Uterus (tissue), 4 donors: ENCODE measurements around the gene SH3PXD2B. TPM values are rescaled to one million over a fixed set of nuclear protein-coding genes. Genes with fewer than 3 reads are reported as not detected.
A peak's percentile ranks its signal among the peaks of the same experiment; 100 is the strongest.

ENCODE experiments used
- DNase-seq, 2 donors: peaks; one replicate each; pipeline ENCODE4 v3.0.0-alpha.2; 2019 to 2020
- H3K27ac ChIP-seq, 2 donors: fragments of 200-600 bp; sonication (generic); 1 replicate in 1 of 2; 2 replicates in 1 of 2; pipeline ENCODE4 v1.5.1; 2016 to 2018
- H3K27me3 ChIP-seq, 2 donors: fragments of 200-600 bp; sonication (generic); one replicate each; pipeline ENCODE4 v1.5.1; 2018 to 2019; ENCODE audit warnings: control low read depth in 1 of 2
- H3K36me3 ChIP-seq, 2 donors: fragments of 200-600 bp; sonication (generic); one replicate each; pipeline ENCODE4 v1.5.1; 2019; ENCODE audit warnings: control low read depth in 1 of 2
- H3K4me1 ChIP-seq, 2 donors: fragments of 200-600 bp; sonication (generic); one replicate each; pipeline ENCODE4 v1.5.1; 2018 to 2019; ENCODE audit warnings: control low read depth in 1 of 2
- H3K4me3 ChIP-seq, 2 donors: fragments of 200-600 bp; sonication (generic); 1 replicate in 1 of 2; 2 replicates in 1 of 2; pipeline ENCODE4 v1.5.1; 2018 to 2019; ENCODE audit warnings: mild to moderate bottlenecking in 1 of 2
- H3K9me3 ChIP-seq, 2 donors: fragments of 200-600 bp; sonication (generic); one replicate each; pipeline ENCODE4 v1.5.1; 2019; ENCODE audit warnings: control low read depth in 1 of 2
- CTCF ChIP-seq, 4 experiments: fragments of 200-600 bp in 2 of 4; fragments of 450-650 bp in 2 of 4; sonication (generic) in 2 of 4; IDR thresholded peaks; one replicate each; pipeline ENCODE4 v1.5.1; 2016 to 2019; ENCODE audit warnings: antibody characterized with exemption in 4 of 4, mild to moderate bottlenecking in 2 of 4, moderate library complexity in 1 of 4
- POLR2A ChIP-seq, 2 donors: fragments of 450-650 bp; IDR thresholded peaks; one replicate each; pipeline ENCODE4 v1.6.1; 2016; ENCODE audit warnings: antibody characterized with exemption in 2 of 2, mild to moderate bottlenecking in 1 of 2, moderate library complexity in 1 of 2
- intact Hi-C: fragments of 100-400 bp; cut with DNase I; formaldehyde crosslinking; loops from one replicate; pipeline ENCODE4 v1.15.1; 2023; ENCODE audit warnings: low total_unique reads
- total RNA-seq, 4 donors: library from RNA; depleted of rRNA in 3 of 4; stranded (reverse); fragments of >200 nt in 3 of 4; gene quantifications; one replicate each; pipeline versions ENCODE4 v1.1.0 to v1.2.4, GENCODE V29; 2014 to 2023
- donor health status: DM: yes; HTN: yes; CAD: no.

SH3PXD2B gene
- total RNA-seq, 4 donors from 2014 or later = 26.1 to 82.6 (median 31.0) TPM

GRCh38 chr5:172417130-172417841 lies 37.0 kb downstream of the SH3PXD2B start:
- intact Hi-C loops = loop anchor here (5.0 kb wide), 1 partner anchor 35 kb away; the partner anchor contains the start of gene SH3PXD2B
- TF ChIP-seq POLR2A (IDR thresholded peaks at IDR 0.05) = no peak
- TF ChIP-seq CTCF (IDR thresholded peaks at IDR 0.05) = no peak
- peak in 1 of 2 donors; percentile 34 for DNase-seq
- Histone ChIP-seq H3K27me3 (no peaks in the 10 kb centered on the region), H3K27ac (peak overlapping the region; percentile 93 to 95), H3K4me3 (no peak overlapping the region), H3K36me3 (no peaks in the 10 kb centered on the region), H3K4me1 (peaks cover 37 to 55% of the 10 kb centered on the region in 2 donors), H3K9me3 (no peaks in the 10 kb centered on the region)

GRCh38 chr5:172415362-172416275 lies 38.7 kb downstream of the SH3PXD2B start:
- Histone ChIP-seq H3K27me3 (no peaks in the 10 kb centered on the region), H3K27ac (peak overlapping the region; percentile 93 to 95), H3K36me3 (no peaks in the 10 kb centered on the region), H3K4me3 (no peak overlapping the region), H3K9me3 (no peaks in the 10 kb centered on the region), H3K4me1 (peaks cover 45 to 58% of the 10 kb centered on the region in 2 donors)
- peak in 1 of 2 donors; percentile 20 for DNase-seq
- intact Hi-C loops = loop anchor here (5.0 kb wide), 1 partner anchor 37 kb away; the partner anchor contains the start of gene SH3PXD2B
- TF ChIP-seq POLR2A (IDR thresholded peaks at IDR 0.05) = no peak
- no peak for TF ChIP-seq CTCF (IDR thresholded peaks at IDR 0.05)

- peak; percentile 85 for DNase-seq
- H3K27me3 ChIP-seq = no peaks in the 10 kb centered on the region
- no peak for TF ChIP-seq CTCF (IDR thresholded peaks at IDR 0.05)
- no peak for TF ChIP-seq POLR2A (IDR thresholded peaks at IDR 0.05)
- H3K27ac ChIP-seq = peak overlapping the region; percentile 93 to 95
- H3K9me3 ChIP-seq = no peaks in the 10 kb centered on the region
- H3K4me1 ChIP-seq = peaks cover 37 to 50% of the 10 kb centered on the region in 2 donors
- no peaks in the 10 kb centered on the region for H3K36me3 ChIP-seq
- H3K4me3 ChIP-seq = no peak overlapping the region
- intact Hi-C loops = loop anchor here (5.0 kb wide), 1 partner anchor 38 kb away; the partner anchor contains the start of gene SH3PXD2B
Measured at GRCh38 chr5:172414531-172415361, 39.6 kb downstream of the SH3PXD2B start.

- intact Hi-C loops = no loop called here
- H3K4me1 ChIP-seq = peaks cover 27 to 39% of the 10 kb centered on the region in 2 donors
Measured at GRCh38 chr5:172413601-172414171, 40.6 kb downstream of the SH3PXD2B start.

More at GRCh38 chr5:172413601-172414171, 40.6 kb downstream of the SH3PXD2B start:
- Histone ChIP-seq H3K4me3 (no peak overlapping the region), H3K36me3 (no peaks in the 10 kb centered on the region), H3K9me3 (no peaks in the 10 kb centered on the region), H3K27ac (peak overlapping the region; percentile 93 to 95), H3K27me3 (no peaks in the 10 kb centered on the region)
- TF ChIP-seq POLR2A (IDR thresholded peaks at IDR 0.05) (no peak), CTCF (IDR thresholded peaks at IDR 0.05) (no peak)
- no peak for DNase-seq
